Transverse colon (tissue), 4 donors: Measurements from ENCODE around the gene C21orf58.

Source experiments
- POLR2AphosphoS5 ChIP-seq, 3 donors: sonication (generic); formaldehyde crosslinking; IDR thresholded peaks; one replicate each; pipeline ENCODE4 v1.6.1; 2016; ENCODE audit warnings: antibody characterized with exemption in 3 of 3
- TF ChIP-seq, protein P1 (sequence below), 5 experiments: fragments of 200-600 bp in 3 of 5; fragments of 450-650 bp in 2 of 5; sonication (generic) in 3 of 5; IDR thresholded peaks; 1 replicate in 2 of 5; 2 replicates in 3 of 5; pipeline ENCODE4 v1.5.1; 2016 to 2017; ENCODE audit warnings: antibody characterized with exemption in 5 of 5, inconsistent platforms in 3 of 5, mild to moderate bottlenecking in 2 of 5, moderate library complexity in 1 of 5

DNA sequence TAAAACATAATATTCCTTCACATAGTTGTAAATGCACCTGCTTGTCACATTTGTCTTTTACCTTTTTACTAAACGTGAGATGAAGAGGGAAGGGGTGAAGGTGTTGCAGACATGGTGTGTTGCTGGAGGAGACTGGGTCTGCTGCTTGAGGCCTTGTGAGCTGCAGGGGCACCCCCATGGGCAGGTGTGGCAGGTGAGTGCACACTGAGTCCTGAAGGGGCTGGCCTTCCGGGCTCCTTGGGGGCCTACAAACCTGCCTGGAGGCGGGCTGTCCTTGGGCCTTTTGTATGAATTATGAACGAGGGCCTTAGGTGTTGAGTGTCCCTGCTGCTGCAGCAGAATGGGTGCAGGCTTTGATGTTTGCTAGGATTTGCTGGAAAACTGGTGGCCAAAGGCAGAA lies 4.0 kb upstream of the C21orf58 start:
- TF ChIP-seq, protein P1, sequence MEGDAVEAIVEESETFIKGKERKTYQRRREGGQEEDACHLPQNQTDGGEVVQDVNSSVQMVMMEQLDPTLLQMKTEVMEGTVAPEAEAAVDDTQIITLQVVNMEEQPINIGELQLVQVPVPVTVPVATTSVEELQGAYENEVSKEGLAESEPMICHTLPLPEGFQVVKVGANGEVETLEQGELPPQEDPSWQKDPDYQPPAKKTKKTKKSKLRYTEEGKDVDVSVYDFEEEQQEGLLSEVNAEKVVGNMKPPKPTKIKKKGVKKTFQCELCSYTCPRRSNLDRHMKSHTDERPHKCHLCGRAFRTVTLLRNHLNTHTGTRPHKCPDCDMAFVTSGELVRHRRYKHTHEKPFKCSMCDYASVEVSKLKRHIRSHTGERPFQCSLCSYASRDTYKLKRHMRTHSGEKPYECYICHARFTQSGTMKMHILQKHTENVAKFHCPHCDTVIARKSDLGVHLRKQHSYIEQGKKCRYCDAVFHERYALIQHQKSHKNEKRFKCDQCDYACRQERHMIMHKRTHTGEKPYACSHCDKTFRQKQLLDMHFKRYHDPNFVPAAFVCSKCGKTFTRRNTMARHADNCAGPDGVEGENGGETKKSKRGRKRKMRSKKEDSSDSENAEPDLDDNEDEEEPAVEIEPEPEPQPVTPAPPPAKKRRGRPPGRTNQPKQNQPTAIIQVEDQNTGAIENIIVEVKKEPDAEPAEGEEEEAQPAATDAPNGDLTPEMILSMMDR (IDR thresholded peaks at IDR 0.05): no peak
- no peak for TF ChIP-seq POLR2AphosphoS5 (IDR thresholded peaks at IDR 0.05)
